SK-N-DZ (cell line): Measurements from ENCODE around the gene SYPL2.
A peak's percentile ranks its signal among the peaks of the same experiment; 100 is the strongest.
"Not testable (repeated sequence)": the region's sequence is repeated elsewhere in the genome, so short reads cannot be mapped to it uniquely, and the experiment has no call there.

ENCODE experiments used
- DNase-seq: peaks from one replicate; pipeline ENCODE4 v3.0.0-alpha.2; 2015; ENCODE audit warnings: low spot score

SYPL2 gene

DNA sequence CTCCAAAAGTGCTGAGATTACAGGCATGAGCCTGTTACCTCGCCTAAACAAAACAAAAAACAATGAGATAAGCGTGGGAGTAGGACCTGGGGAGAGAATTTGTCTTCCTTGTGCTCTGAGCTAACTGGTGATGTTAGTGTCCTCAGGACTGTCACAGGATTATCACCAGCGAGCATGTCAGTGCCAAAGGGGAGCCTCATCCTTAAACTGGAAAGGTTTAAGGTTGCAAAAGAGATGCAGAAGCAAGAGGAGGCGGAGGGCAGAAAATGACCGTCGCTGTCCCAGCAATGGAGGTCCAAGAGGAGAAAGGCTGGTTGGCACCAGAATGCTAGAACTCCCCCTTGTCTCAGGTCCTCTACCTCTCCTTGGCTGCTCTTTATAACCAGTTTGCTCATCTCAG lies 3.9 kb downstream of the SYPL2 start:
- no peak for DNase-seq

DNA sequence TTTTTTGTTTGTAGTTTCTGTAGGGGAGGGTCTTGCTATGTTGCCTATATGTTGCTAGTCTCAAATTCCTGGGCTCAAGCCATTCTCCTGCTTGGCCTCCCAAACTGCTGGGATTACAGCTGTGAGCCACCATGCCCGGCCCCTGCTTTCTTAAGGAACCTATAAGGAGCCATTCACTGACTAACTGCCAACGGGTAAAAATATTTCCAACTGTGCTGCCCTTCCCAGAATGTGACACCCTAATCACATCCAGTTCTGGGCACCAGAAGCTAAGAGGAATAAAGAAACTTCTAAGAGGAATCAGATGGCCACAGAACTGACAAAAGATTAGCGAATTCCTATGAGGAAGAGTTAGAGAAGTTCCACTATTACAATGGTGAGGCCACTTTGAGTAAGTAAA lies 6.4 kb downstream of the SYPL2 start:
- no peak for DNase-seq

DNA sequence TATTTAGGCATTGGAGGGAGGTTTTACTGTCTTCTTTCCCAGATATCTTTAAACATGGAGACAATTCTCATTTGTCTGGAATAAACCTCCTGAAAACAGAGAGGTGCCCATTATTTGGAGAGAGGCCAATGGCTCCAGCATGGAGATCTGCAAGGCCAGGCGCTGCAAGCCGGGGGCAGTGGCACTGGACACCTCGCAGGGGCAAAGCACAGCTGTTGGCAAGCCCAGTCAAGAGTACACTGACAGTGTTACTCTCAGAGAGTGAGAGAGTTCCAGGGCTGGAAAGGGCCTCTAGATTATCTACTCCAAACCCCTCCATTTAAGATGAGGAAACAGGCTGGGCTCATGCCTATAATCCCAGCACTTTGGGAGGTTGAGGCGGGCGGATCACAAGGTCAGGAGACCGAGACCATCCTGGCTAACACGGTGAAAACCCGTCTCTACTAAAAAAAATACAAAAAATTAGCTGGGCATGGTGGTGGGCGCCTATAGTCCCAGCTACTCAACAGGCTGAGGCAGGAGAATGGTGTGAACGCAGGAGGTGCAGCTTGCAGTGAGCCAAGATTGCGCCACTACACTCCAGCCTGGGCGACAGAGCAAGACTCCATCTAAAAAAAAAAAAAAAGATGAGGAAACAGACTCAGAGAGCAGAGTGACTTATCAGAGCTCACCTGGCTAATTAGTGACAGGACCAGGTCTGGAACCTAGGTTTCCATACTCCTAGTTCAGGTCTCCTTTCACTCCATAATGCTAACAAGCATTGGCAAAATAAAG lies 7.1 kb downstream of the SYPL2 start:
- not testable (repeated sequence) for DNase-seq

DNA sequence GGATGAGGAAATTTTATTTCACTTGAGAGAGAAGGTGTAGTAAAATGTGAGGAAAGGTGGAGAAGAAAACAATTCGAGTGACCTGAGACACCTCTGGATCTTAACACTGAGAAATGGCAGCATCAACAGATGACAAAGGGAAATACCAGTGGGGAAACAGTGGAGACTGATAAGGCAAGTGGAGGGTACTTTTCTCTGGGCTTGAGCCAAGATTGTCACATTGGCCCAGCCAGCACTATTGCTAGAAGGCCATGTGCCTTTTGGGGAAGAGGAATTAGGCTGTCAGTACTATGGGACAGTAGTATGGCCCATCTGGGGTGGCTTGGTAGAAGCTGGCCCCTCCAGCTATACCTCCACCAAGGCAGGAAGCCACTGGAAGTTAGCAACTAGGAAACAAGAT lies 8.4 kb downstream of the SYPL2 start:
- no peak for DNase-seq

DNA sequence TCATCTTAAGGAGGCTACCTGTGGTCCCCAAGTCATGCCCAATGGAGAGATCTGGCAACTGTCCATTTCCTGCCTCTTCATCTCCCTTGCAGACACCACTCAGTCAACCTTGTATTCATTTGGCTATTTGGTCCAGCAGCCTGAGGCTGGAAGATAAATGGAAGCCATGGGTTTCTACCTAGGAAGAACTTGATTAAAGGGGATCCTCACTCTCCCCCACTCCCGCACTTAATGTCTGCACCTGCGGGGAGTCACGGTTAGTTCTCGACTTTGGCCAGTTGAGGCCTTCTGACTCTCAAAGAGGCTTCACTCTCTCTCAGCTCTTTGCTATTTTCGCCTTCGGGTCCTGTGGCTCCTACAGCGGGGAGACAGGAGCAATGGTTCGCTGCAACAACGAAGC lies 8.9 kb downstream of the SYPL2 start:
- DNase-seq, result no peak

DNA sequence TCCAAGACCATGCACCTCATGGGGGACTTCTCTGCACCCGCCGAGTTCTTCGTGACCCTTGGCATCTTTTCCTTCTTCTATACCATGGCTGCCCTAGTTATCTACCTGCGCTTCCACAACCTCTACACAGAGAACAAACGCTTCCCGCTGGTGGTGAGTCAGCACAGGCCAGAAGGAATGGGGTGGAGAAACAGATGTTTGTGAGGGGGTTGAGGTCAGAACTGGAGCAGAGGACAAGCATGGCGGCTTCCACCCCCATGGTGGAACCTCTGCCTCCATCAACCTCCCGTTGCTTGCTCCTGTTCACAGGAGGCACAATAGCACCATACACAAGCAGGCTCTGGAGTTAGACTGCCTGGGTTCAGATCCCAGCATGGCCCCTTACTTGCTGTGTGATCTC lies 10.5 kb downstream of the SYPL2 start:
- DNase-seq, result no peak

DNA sequence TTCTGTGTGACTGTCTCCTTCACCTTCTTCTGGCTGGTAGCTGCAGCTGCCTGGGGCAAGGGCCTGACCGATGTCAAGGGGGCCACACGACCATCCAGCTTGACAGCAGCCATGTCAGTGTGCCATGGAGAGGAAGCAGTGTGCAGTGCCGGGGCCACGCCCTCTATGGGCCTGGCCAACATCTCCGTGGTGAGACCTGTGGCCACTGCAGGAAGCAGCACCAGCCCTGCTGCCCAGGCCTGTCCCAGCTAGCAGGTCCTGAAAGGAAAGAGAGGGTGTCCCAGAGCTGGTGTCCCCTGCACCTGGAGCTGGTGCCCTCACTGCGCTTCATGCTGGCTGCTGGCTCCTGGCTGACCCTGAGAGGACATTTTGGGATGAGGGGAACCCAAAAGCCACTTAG lies 11.5 kb downstream of the SYPL2 start:
- no peak for DNase-seq

DNA sequence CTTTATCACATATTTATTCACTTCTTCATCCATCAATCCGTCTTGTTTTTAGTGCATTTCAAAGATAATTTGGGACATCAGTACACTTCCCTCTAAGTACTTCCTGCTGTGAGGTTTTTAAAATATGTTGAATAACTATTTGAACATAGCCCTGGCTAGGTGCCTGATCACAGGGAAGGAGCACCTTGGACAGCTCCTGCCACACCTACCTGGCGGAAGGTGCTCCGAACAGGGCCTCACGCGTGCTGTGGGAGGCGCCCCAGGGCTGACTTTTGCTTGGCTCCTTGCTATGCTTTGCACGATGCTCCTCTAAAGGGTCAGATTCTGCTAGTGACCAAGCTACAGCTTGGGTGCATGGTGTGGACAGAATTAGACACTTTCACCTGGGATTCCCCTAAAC lies 12.5 kb downstream of the SYPL2 start:
- no peak for DNase-seq

DNA sequence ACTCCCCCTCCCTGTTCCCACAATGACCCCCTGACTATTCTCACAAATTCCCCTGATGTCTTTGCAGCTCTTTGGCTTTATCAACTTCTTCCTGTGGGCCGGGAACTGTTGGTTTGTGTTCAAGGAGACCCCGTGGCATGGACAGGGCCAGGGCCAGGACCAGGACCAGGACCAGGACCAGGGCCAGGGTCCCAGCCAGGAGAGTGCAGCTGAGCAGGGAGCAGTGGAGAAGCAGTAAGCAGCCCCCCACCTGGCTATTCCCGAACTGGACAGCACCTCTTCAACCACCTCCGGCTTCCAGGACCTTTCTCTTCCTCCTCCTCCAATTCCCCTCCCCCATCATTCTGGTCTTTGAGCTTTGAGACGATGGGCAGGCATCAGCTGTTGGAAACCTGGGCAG lies 13.0 kb downstream of the SYPL2 start:
- no peak for DNase-seq

DNA sequence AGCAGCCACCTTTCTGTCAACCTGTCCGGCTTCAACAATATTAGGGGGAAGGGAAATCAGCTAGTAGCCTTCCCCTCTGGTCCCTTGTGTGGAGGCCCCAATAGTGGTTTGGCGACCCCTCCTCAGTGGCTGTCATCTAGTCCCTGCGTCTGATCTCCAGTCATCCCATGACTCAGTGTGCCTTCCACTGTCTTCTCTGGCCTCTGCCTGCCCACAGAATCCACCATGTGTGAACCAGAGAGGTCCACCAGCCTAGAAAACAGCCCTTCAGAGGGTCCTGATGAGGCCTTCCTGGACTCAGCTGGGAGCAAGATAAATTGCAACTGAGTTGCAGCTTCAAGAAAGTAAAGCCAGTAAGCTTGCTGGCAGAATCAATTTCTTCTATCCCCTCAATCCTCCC lies 13.6 kb downstream of the SYPL2 start:
- DNase-seq, result no peak

DNA sequence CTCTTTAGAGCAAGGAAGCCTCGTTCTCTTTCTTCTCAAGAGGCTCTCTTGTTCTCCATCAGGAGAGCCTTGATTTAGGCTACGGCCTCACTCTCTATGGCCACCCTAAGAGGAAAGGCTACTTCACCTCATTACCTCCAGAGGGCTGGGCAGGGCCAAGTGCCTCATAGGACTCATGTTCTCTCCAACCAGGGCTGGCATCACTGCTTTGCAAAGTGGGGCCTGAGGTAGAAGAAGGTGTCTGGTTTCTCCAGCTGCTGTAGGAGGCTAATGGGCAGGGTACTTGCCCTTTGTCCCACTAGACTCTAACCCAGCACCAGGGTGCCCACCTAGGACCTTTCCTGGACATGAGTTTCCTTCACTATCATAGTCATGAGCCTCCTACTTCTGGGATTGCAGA lies 15.3 kb downstream of the SYPL2 start:
- DNase-seq, result no peak

DNA sequence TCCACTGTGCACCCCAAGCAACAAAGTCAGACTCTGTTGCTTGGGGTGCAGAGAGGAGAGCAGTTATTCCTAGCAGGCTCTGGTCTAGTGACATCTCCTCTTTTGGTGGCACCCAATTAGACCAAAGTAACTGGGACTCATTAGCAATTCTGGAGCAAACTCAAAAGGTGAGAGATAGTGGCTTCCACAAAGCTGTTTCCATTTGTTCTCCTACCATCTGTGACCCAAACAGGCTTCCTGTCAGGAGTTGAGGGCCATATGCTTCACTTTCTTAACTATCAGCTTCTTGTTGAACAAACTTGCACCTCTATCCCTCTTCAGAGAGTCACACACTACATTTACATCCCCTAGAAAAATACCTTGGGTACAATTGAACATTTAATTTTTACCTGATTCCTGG lies 15.9 kb downstream of the SYPL2 start:
- DNase-seq, result no peak

DNA sequence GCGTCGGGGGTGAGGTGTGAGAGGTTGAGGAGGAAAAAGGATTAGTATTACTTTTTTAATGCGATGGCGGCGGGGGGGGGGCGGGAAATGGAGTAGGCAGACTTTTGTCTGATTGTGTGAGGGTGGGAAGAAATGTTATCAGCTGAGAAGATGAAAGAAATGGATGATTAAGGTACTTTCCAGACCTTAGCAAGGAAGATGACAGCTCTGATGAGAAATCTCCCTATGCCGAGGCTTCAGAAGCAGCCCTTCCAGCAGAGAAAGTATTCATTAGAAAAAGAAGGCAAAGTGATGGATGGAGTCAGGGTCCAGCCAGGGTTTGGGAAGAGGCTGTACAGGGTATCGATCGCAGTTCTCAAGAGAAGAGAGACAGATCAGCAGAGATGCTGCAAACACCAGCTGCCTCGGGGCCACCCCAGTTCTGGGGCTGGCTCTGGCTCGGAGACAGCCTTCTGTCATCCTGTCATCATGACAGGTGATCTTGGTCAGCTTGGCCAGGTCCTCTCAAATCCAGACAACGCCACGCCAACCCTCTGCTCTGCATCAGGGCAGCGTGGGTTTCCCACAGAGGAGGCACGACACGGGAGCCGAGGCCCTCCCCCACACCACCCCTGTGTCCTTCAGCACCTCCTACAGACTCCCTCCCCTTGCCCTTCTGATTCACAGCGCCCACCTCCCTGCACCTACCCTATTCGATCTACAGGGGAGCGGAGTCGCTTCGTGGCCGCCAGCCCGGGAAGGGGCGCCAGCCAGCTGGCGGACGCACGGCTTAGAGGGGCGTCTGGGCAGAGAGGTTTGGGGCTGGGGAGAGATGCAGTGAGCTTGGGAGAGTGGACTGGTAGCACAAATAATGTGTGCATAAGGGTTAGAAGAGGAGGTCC lies 16.7 kb downstream of the SYPL2 start:
- DNase-seq, result peak; percentile 88

DNA sequence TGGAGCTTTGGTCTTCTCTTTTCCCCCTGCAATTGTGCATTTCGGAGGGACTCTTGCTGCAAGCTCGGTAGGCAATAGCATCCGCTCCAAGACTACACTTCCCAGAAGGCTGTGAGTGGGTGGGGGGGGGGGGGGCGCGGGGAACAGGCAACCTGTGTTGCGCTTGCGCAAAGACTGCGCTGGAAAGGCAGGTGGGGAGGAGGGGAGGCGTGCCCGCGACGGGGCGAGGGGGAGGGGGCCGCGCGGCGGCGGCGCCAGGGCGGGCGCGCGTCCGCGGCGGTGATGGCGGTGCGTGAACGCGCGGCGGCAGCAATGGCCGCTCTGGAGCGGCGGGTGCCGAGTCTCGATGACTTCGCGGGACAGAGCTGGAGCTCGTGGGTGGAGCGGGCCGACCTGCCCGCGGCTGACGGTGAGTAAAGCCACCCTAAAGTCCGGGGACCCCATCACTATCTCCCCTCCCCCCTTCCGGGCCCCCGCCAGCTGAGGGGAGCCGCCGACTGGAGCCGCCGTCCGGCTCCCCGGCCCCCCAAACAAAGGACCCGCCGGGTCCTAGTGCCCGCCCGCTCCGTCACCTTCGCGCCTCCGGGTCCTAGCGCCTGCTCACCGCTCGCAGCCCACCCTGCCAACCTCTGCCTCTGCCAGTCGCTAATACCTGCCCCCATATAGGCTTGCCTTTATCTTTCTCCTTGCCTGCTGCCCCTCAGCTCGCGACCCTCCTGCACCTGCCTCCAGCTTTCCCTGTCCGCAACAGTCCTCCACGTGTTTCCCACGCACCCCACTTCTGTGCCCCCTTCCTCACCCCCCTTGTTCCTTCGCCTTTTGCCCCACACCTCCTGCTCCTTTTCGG lies 17.5 kb downstream of the SYPL2 start, which contains the start of gene ATXN7L2:
TSS of gene ATXN7L2 (plus strand) at position 234 of the 847 bp plus-strand sequence. CDS start at position 283, 49 bp downstream.
- DNase-seq, result peak; percentile 89

DNA sequence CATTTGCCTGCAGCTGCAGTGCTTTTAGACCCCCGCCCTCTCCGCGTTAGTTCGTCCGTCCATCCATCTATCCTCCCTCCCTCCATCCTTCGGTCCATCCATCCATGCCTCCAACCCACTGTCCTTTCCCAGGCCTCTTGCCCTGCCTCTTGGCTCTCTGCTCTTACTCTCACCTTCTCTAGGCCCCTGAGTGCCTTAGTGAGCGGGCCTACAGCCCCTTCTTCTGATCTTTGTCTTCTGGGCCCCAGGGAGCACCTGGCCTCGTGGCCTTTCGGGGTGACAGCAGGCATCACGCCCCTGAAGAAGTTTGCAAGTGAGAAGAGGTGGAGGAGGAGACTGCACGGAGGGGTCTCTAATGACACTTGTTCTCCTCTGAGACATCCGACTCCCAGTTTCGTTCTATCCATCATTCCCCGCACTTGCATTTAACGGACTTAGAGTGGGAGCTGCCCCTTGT lies 18.2 kb downstream of the SYPL2 start:
- peak; percentile 40 for DNase-seq

DNA sequence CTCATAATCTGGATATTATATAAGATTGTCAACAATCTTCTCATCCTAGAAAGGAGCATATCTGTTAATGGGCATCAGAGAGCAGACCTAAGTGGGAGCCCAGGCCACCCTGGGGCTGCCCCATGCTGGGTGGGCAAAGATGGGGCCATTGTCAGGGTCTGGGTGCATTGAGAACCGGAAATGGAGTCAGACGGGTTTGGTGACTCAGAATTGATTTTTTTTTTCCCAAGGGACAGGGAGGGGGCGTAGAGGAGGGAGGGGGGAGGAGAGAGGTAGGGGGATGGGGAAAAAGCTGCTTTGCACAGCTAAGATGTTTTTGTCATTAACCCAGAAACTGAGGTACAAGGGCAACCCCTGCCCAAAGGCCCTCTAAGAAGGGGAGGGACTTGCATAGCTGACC lies 18.7 kb downstream of the SYPL2 start:
- DNase-seq, result peak; percentile 24

DNA sequence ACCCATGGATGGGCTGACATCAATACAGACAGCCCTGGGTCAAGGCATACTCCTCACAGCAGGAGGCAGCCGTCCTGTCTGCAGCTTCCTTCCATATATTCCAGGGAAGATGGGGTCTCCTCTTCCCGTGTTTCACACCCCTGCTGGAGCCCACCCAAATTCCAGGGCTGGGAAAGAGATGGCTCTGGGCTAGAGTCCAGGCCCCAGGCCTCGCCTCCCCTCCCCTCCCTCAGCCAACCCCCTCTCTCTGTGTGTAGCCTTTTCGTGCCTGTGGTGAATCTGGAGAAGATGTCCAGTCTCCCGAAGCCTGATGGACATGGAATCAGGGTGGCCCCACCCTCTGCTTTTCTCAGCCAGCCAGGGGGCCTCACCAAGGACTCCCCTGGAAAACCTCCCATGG lies 20.9 kb downstream of the SYPL2 start:
- DNase-seq, result no peak

DNA sequence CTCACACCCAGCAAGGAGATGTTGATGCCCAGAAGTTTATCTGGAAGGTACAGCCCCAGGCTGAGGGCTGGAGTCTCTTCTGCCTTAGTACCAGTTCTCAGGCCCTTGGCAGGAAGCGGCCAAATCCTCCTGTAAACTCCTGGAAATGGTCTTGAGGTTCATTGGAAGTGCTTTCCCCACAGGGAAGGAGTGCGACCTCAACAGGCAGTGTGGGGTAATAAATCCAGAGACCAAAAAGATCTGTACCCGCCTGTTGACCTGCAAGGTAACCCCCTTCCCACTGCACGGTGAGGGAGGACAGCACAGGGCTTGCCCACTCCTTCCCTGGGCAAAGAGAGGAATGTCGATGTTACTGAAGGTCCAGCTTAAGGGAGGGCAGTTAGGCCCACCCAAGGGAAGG lies 21.9 kb downstream of the SYPL2 start:
- no peak for DNase-seq

DNA sequence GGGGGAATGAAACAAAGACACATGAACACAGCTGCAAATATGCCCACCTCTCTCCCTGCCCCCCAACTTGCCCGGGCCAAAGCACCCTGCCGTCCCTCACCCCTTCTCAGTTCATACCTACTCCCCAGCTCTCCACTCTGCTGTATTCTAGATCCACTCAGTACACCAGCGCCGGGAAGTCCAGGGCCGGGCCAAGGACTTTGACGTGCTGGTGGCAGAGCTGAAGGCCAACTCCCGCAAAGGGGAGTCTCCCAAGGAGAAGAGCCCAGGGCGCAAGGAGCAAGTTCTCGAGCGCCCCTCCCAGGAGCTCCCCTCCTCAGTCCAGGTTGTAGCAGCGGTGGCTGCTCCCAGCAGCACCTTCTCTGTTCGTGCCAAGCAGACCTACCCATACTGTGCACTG lies 22.4 kb downstream of the SYPL2 start:
- DNase-seq, result no peak

DNA sequence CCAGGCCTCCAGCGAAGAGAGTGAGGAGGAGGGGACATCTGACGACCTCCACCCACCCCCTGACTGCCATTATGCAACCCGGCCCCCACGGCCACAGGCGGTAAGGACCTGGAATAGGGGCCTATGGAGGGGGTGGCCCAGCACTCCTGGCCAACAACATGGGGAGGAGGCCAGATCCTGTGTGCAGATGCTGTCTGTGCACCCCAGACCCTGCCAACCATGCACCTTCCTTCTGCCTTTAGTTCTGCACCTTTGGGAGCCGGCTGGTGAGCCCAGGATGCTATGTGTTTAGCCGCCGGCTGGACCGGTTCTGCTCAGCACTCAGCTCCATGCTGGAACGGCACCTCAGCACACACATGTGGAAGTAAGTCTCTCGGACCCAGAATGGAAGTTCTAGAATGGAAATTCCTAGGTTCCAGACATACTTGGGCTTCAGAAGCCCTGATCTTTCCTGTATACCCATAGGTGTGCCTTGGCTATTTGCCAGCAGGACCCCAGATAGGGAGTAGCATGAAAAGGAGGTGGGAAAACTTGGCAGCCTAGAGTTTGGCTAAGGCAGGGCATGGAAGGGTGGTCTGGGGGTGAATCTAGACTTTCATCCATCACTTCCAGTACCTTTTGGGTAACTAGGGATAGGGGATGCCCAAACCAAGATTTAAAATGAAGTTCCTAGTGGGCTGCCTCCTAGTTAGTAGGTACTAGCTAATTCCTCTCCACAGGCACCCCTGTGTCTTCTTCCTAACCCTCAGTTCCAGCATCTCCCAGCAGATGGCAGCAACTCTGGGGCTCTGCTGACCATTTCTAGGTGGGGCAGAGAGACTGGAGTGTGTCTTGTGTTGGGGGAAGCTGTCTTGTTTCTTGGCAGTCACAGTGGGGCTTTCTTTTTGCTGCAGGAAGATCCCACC lies 23.9 kb downstream of the SYPL2 start:
- peak; percentile 57 for DNase-seq

DNA sequence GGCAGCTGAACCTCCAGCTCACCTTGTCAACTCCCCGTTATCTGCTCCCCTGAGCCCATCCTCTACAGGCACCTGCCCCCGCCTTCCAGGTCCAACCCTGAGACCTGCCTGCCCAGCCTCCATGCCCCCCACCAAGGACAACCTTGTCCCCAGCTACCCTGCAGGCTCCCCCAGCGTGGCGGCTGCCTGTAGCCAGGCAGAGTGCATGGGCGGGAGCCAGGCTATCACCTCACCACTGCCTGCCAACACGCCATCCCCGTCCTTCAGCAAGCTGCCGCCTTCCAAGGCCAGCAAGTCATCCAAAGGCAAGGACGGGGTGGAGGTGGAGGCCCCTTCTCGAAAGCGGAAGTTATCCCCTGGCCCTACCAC lies 24.6 kb downstream of the SYPL2 start:
- DNase-seq, result no peak
